ENCODE results near the gene PTCD3.

Gene PTCD3

GRCh38 chr2:86170449-86170848 is 64.4 kb downstream of the PTCD3 start:
- H3K36me3 ChIP-seq (ENCODE audit: control insufficient read depth, insufficient read depth, low read length), result peaks cover 2% of the 10 kb centered on the region
- H3K27me3 ChIP-seq (replicated peaks; ENCODE audit: control insufficient read depth, insufficient read depth, low read length), result no peaks in the 10 kb centered on the region
- no peak for DNase-seq (ENCODE audit: extremely low read depth, insufficient read length)
- H3K4me3 ChIP-seq (replicated peaks; ENCODE audit: low read depth, low read length), result no peak overlapping the region
- TF ChIP-seq CTCF (IDR thresholded peaks at IDR 0.05; ENCODE audit: insufficient read depth, low read length, poor library complexity, severe bottlenecking), result no peak

- H3K27me3 ChIP-seq (replicated peaks; ENCODE audit: control insufficient read depth, insufficient read depth, low read length), result no peaks in the 10 kb centered on the region
- H3K36me3 ChIP-seq (ENCODE audit: control insufficient read depth, insufficient read depth, low read length), result peaks cover 2% of the 10 kb centered on the region
- DNase-seq (ENCODE audit: extremely low read depth, insufficient read length), result no peak
- no peak for TF ChIP-seq CTCF (IDR thresholded peaks at IDR 0.05; ENCODE audit: insufficient read depth, low read length, poor library complexity, severe bottlenecking)
- no peak overlapping the region for H3K4me3 ChIP-seq (replicated peaks; ENCODE audit: low read depth, low read length)
Measured at GRCh38 chr2:86171295-86171694, 65.3 kb downstream of the PTCD3 start.

- H3K27me3 ChIP-seq (replicated peaks; ENCODE audit: control insufficient read depth, insufficient read depth, low read length), result no peaks in the 10 kb centered on the region
- no peak for DNase-seq (ENCODE audit: extremely low read depth, insufficient read length)
- no peak for TF ChIP-seq CTCF (IDR thresholded peaks at IDR 0.05; ENCODE audit: insufficient read depth, low read length, poor library complexity, severe bottlenecking)
- H3K4me3 ChIP-seq (replicated peaks; ENCODE audit: low read depth, low read length), result no peak overlapping the region
- peaks cover 3% of the 10 kb centered on the region for H3K36me3 ChIP-seq (ENCODE audit: control insufficient read depth, insufficient read depth, low read length)
Measured at GRCh38 chr2:86172610-86173009, 66.6 kb downstream of the PTCD3 start.

GRCh38 chr2:86174445-86174844 is 68.4 kb downstream of the PTCD3 start:
- no peak for TF ChIP-seq CTCF (IDR thresholded peaks at IDR 0.05; ENCODE audit: insufficient read depth, low read length, poor library complexity, severe bottlenecking)
- Histone ChIP-seq H3K4me3 (replicated peaks; ENCODE audit: low read depth, low read length) (no peak overlapping the region), H3K36me3 (ENCODE audit: control insufficient read depth, insufficient read depth, low read length) (peaks cover 3% of the 10 kb centered on the region), H3K27me3 (replicated peaks; ENCODE audit: control insufficient read depth, insufficient read depth, low read length) (no peaks in the 10 kb centered on the region)
- DNase-seq (ENCODE audit: extremely low read depth, insufficient read length), result no peak

GRCh38 chr2:86175828-86176227 is 69.8 kb downstream of the PTCD3 start:
- H3K36me3 ChIP-seq (ENCODE audit: control insufficient read depth, insufficient read depth, low read length), result peaks cover 6% of the 10 kb centered on the region
- DNase-seq (ENCODE audit: extremely low read depth, insufficient read length), result no peak
- no peaks in the 10 kb centered on the region for H3K27me3 ChIP-seq (replicated peaks; ENCODE audit: control insufficient read depth, insufficient read depth, low read length)
- no peak overlapping the region for H3K4me3 ChIP-seq (replicated peaks; ENCODE audit: low read depth, low read length)
- TF ChIP-seq CTCF (IDR thresholded peaks at IDR 0.05; ENCODE audit: insufficient read depth, low read length, poor library complexity, severe bottlenecking), result no peak

- no peak for TF ChIP-seq CTCF (IDR thresholded peaks at IDR 0.05; ENCODE audit: insufficient read depth, low read length, poor library complexity, severe bottlenecking)
- Histone ChIP-seq H3K27me3 (replicated peaks; ENCODE audit: control insufficient read depth, insufficient read depth, low read length) (no peaks in the 10 kb centered on the region), H3K36me3 (ENCODE audit: control insufficient read depth, insufficient read depth, low read length) (peaks cover 6% of the 10 kb centered on the region), H3K4me3 (replicated peaks; ENCODE audit: low read depth, low read length) (no peak overlapping the region)
- DNase-seq (ENCODE audit: extremely low read depth, insufficient read length), result no peak
Measured at GRCh38 chr2:86176597-86176996, 70.6 kb downstream of the PTCD3 start.
